ENCODE measurements around the gene TAF1C. TPM values are rescaled to one million over a fixed set of nuclear protein-coding genes. Genes with fewer than 3 reads are reported as not detected.

TAF1C gene
- total RNA-seq, 6 experiments from 2014 or later, result 11.0 to 28.3 (median 19.3) TPM

DNA sequence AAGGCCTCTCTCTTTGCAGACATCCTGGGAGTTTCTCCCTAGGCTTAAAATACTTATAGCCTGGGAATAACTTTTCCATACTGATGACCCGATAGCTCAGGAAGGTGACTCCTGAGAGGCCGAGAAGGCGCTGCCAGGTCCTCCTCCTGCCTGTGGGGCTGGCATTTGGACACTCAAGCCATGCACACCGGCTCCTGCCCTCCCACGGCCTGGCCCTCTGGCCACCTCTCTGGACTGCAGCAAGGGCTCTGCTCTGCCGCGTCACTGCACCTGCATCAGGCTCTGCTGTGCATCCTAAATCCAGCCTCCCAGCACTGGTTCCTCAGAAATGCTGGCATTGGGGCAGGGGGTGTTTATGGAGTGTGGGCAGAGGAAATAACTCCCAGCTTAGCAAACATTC, 38.7 kb upstream of the TAF1C start:
- Histone ChIP-seq H3K27me3 (no peaks in the 10 kb centered on the region), H3K4me3 (no peak overlapping the region), H3K36me3 (no peaks in the 10 kb centered on the region), H3K4me1 (no peaks in the 10 kb centered on the region), H3K9me3 (no peaks in the 10 kb centered on the region), H3K27ac (no peak overlapping the region)
- TF ChIP-seq POLR2A (IDR thresholded peaks at IDR 0.05), result no peak
- TF ChIP-seq, protein P1, sequence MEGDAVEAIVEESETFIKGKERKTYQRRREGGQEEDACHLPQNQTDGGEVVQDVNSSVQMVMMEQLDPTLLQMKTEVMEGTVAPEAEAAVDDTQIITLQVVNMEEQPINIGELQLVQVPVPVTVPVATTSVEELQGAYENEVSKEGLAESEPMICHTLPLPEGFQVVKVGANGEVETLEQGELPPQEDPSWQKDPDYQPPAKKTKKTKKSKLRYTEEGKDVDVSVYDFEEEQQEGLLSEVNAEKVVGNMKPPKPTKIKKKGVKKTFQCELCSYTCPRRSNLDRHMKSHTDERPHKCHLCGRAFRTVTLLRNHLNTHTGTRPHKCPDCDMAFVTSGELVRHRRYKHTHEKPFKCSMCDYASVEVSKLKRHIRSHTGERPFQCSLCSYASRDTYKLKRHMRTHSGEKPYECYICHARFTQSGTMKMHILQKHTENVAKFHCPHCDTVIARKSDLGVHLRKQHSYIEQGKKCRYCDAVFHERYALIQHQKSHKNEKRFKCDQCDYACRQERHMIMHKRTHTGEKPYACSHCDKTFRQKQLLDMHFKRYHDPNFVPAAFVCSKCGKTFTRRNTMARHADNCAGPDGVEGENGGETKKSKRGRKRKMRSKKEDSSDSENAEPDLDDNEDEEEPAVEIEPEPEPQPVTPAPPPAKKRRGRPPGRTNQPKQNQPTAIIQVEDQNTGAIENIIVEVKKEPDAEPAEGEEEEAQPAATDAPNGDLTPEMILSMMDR (IDR thresholded peaks at IDR 0.05), result no peak
- ATAC-seq, result no peak
- 80% methylated on average over 1 of the region's 7 CpGs for WGBS (ENCODE audit: insufficient coverage, low coverage, low lambda C conversion rate, missing lambda C conversion rate)
- DNase-seq, result no peak
- intact Hi-C loops (cut with DNase I), result no loop called here

DNA sequence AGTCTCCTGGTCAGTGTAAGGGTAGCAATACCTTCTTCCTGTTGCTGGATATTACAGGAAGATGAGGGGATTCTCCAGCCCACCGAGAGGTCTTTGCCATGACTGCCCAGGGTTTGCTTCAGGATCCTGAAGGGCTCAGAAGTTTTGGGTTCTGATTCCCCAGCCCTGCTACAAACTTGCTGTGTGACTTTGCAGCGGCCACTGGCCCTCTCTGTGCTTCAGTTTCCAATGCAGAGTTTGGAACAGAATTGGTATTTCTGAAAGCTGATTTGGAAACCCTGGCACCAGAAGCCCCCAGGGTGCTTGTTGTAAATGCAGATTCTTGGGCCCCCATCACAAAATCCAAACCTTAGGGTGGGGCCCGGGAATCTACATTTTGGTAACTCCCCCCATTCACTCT, 38.3 kb upstream of the TAF1C start:
- Histone ChIP-seq H3K9me3 (no peaks in the 10 kb centered on the region), H3K4me3 (no peak overlapping the region), H3K27me3 (no peaks in the 10 kb centered on the region), H3K4me1 (no peaks in the 10 kb centered on the region), H3K27ac (no peak overlapping the region), H3K36me3 (no peaks in the 10 kb centered on the region)
- 71% methylated on average over 1 of the region's 3 CpGs for WGBS (ENCODE audit: insufficient coverage, low coverage, low lambda C conversion rate, missing lambda C conversion rate)
- no peak for DNase-seq
- TF ChIP-seq, protein P1 (IDR thresholded peaks at IDR 0.05), result no peak
- TF ChIP-seq POLR2A (IDR thresholded peaks at IDR 0.05), result no peak
- intact Hi-C loops (cut with DNase I), result no loop called here
- no peak for ATAC-seq

DNA sequence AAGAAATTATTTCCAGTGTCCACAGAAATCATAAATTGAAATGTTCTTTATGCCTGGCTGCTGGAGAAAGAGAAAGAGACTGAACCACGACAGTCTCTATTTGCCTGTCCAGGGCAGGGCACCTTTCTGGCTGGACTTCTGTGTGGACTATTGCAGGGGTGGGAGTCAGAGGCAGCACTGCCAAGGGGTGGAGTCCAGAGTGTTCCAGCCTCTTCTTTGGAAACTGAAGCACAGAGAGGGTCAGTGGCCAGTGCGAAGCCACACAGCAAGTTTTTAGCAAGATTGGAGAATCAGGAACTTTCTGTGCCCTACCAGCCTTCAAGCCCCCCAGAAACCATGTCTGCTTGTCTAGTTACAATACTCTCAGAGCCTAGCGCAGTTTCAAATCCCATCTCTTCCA, 37.7 kb upstream of the TAF1C start:
- TF ChIP-seq POLR2A (IDR thresholded peaks at IDR 0.05), result no peak
- TF ChIP-seq, protein P1 (IDR thresholded peaks at IDR 0.05), result no peak
- no peak overlapping the region for H3K4me3 ChIP-seq
- H3K9me3 ChIP-seq, result no peaks in the 10 kb centered on the region
- intact Hi-C loops (cut with DNase I), result no loop called here
- no peaks in the 10 kb centered on the region for H3K27me3 ChIP-seq
- H3K36me3 ChIP-seq, result no peaks in the 10 kb centered on the region
- peak in 2 of 4 donors; percentile 34 to 55 for ATAC-seq
- DNase-seq, result no peak
- H3K4me1 ChIP-seq, result no peaks in the 10 kb centered on the region
- H3K27ac ChIP-seq, result no peak overlapping the region
- 60% methylated on average over 2 of the region's 3 CpGs for WGBS (ENCODE audit: insufficient coverage, low coverage, low lambda C conversion rate, missing lambda C conversion rate)

DNA sequence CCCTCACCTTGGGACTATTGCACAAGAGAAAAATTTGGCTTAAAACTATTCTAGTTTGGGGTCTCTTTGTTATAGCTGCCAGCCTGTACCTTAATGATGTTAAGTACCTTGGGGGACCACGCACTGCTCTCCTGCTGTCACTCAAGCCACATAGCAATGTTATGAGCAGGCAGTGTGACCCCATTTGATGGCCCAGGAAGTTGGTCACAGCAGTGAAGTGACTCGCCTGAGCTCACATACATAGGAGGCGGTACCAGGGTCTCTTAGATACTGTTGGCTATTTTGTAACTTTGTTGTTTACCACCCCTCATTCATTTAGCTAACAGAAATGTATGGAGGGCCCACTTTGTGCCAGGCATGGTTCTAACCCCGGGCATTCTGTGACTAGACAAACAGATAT, 36.6 kb upstream of the TAF1C start:
- TF ChIP-seq, protein P1 (IDR thresholded peaks at IDR 0.05), result no peak
- no peak for TF ChIP-seq POLR2A (IDR thresholded peaks at IDR 0.05)
- H3K9me3 ChIP-seq, result no peaks in the 10 kb centered on the region
- H3K27me3 ChIP-seq, result no peaks in the 10 kb centered on the region
- intact Hi-C loops (cut with DNase I), result no loop called here
- no peaks in the 10 kb centered on the region for H3K36me3 ChIP-seq
- no peak overlapping the region for H3K27ac ChIP-seq
- ATAC-seq, result no peak
- no peak for DNase-seq
- 86% methylated on average over 1 of the region's 4 CpGs for WGBS (ENCODE audit: insufficient coverage, low coverage, low lambda C conversion rate, missing lambda C conversion rate)
- H3K4me3 ChIP-seq, result no peak overlapping the region
- no peaks in the 10 kb centered on the region for H3K4me1 ChIP-seq

DNA sequence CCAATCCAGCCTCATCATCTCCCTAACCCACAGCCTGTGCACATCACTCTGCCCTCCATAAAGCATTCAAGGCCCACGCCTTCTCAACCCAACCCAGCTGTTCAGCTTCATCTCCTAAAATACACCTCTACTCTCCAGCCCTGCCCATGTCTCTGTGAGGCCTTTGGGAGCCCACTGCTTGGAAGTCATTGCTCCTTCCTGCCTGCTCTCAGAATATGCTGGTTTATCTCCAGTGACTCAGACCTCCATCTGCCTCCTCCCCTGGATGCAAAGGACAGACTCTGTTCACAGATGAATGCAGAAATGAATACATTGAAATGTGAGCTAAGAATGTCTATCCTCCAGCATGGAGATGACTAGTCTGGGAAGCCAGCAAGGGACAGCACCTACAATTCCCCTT, 34.0 kb upstream of the TAF1C start:
- no peaks in the 10 kb centered on the region for H3K36me3 ChIP-seq
- H3K27me3 ChIP-seq, result no peaks in the 10 kb centered on the region
- no peak for TF ChIP-seq POLR2A (IDR thresholded peaks at IDR 0.05)
- TF ChIP-seq, protein P1 (IDR thresholded peaks at IDR 0.05), result no peak

More for the DNA sequence above, 34.0 kb upstream of the TAF1C start:
- ATAC-seq, result no peak
- no peaks in the 10 kb centered on the region for H3K4me1 ChIP-seq
- intact Hi-C loops (cut with DNase I), result no loop called here
- H3K4me3 ChIP-seq, result no peak overlapping the region
- 75% methylated on average over 1 of the region's 1 CpG for WGBS (ENCODE audit: insufficient coverage, low coverage, low lambda C conversion rate, missing lambda C conversion rate)
- DNase-seq, result no peak
- H3K27ac ChIP-seq, result no peak overlapping the region
- H3K9me3 ChIP-seq, result no peaks in the 10 kb centered on the region
